Activated naive CD8-positive, alpha-beta T cell treated with anti-CD3 and anti-CD28 coated beads, Interleukin-2, amount 50 U/mL, for 16 hours (primary cell): Measurements from ENCODE around the gene TRIP6.
"Not testable (repeated sequence)": the region's sequence is repeated elsewhere in the genome, so short reads cannot be mapped to it uniquely, and the experiment has no call there.

ENCODE experiments used
- DNase-seq: peaks from one replicate; pipeline ENCODE4 v3.0.0-alpha.2; 2020; ENCODE audit warnings: low read depth, low spot score

TRIP6 gene

GRCh38 chr7:100914208-100914878 lies 47.2 kb downstream of the TRIP6 start:
- DNase-seq: no peak

DNA sequence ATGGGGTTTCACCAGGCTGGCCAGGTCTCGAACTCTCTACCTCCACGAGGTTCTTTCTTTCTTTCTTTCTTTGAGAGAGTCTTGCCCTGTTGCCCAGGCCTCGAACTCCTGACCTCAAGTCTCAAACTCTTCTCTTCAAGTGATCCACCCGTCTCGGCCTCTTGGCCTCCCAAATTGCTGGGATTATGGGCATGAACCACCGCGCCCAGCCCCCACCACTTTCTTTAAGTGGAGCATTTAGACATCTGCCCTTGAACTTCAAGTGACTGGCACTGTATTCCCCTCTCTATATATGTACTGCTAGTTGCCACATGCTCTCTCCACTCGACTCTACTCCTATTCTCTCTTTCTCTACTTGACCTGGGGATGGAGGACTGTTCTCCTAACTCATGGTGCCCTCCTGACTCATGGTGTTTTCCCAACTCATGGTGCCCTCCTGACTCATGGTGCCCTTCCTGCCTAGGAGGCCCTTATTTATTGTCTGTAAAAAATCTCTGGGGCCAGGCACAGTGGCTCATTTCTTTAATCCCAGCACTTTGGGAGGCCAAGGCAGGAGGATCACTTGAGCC lies 47.8 kb downstream of the TRIP6 start:
- no peak for DNase-seq

DNA sequence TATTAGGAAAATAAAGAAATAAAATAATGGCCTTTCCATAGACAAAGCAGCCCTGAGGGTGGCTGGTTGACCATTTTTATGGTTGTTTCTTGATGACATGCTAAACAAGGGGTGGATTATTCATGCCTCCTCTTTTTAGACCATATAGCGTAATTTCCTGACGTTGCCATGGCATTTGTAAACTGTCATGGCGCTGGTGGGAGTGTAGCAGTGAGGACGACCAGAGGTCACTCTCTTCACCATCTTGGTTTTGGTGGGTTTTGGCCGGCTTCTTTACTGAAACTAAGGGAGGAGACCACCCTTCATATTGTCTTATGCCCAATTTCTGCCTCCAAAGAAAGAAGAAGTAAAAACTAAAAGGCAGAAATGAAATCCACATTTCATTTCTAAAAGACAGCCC lies 52.1 kb downstream of the TRIP6 start:
- DNase-seq: not testable (repeated sequence)

DNA sequence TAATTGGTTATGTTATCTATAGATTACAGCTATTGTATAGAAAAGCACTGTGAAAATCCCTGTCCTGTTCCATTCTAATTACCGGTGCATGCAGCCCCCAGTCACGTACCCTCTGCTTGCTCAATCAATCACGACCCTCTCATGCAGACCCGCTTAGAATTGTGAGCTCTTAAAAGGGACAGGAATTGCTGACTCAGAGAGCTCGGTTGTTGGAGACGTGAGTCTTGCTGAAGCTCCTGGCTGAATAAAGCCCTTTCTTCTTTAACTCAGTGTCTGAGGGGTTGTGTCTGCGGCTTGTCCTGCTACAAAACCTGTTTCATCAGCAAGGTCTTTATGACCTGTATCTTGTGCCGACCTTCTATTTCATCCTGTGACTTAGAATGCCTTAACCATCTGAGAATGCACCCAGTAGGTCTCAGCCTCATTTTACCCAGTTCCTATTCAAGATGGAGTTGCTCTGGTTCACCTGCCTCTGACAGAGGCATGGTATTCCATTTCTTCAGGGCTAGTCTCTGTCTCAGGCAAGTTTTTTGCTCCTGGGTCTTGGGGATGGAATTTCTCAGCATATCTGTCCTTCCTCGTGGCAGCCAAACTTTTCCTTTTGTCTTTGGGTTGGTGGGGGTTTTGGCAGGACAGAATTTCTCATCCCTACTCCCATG lies 52.7 kb downstream of the TRIP6 start:
- not testable (repeated sequence) for DNase-seq

DNA sequence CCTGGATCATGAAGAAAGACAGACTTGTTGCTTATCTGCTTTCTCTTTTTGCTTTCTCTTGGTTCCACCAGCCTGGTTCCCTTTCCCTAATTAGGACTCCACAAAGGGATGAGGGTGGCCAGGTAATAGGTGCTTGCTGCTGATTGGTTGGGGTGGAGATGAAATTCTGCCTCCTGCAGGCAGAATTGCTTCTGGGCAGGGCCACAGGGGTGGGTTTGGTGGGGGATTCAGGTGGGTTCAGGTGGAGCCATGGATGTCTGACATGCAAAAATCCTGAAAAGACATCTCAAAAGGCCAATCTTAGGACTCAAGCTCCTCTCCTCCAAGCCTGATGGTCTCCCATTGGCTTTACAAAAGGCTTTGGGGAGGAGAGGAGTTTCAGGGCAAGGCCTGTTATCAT lies 53.9 kb downstream of the TRIP6 start:
- DNase-seq: no peak
